Erythroblast (primary cell): ENCODE measurements around the gene TMEM53.

Experiments
- GATA1 ChIP-seq: IDR thresholded peaks from 2 replicates; pipeline ENCODE4 v1.6.1; 2011; ENCODE audit warnings: low read depth, mild to moderate bottlenecking, control low read depth, low read length, moderate library complexity
- POLR2A ChIP-seq: IDR thresholded peaks from 2 replicates; pipeline ENCODE4 v1.6.1; 2011; ENCODE audit warnings: mild to moderate bottlenecking, low read length

- no peak for TF ChIP-seq POLR2A
- no peak for TF ChIP-seq GATA1
Observed at GRCh38 chr1:44649788-44650158, 24.5 kb downstream of the TMEM53 start.
